ENCODE data around the gene NCEH1. TPM values are rescaled to one million over a fixed set of nuclear protein-coding genes. Genes with fewer than 3 reads are reported as not detected.

Gene NCEH1
- total and polyA plus RNA-seq, 9 of the 15 experiments (the other 6 are each of a cell fraction or from before 2014, with no cell fraction given) = 1.3 to 5.0 (median 2.8) TPM

GRCh38 chr3:172707967-172708366, 2.9 kb downstream of the NCEH1 start:
- Histone ChIP-seq H3K27me3 (ENCODE audit: control insufficient read depth in 2 of 2, insufficient read depth in 2 of 2, low read length in 2 of 2) (no peaks in the 10 kb centered on the region), H3K36me3 (ENCODE audit: control insufficient read depth, insufficient read depth, low read length) (no peaks in the 10 kb centered on the region), H3K9me3 (replicated peaks; ENCODE audit: control insufficient read depth, insufficient read depth, low read depth, low read length) (no peaks in the 10 kb centered on the region), H3K4me3 (no peak overlapping the region), H3K79me2 (ENCODE audit: control insufficient read depth, insufficient read depth, low read length) (peaks cover 6% of the 10 kb centered on the region; the same call in 2 of the 3 replicates), H3K27ac (ENCODE audit: extremely low read depth, low read depth, low read length) (no peak overlapping the region), H3K9me1 (ENCODE audit: control insufficient read depth, insufficient read depth, low read length) (no peaks in the 10 kb centered on the region), H2AFZ (ENCODE audit: low read depth, low read length) (no peak overlapping the region), H3K9ac (ENCODE audit: insufficient read depth in 1 of 2, low read depth in 2 of 2, low read length in 2 of 2) (no peak overlapping the region), H4K20me1 (replicated peaks; ENCODE audit: control insufficient read depth, insufficient read depth, low read length) (no peaks in the 10 kb centered on the region), H3K4me1 (replicated peaks in 1 of 2; ENCODE audit: control insufficient read depth in 2 of 2, insufficient read depth in 2 of 2, low read length in 2 of 2) (peaks cover 4 to 10% of the 10 kb centered on the region in 2 experiments; a peak in 4 of 5 replicates), H3K4me2 (ENCODE audit: insufficient read depth, low read length) (no peak overlapping the region)
- in situ Hi-C loops (cut with MboI) = no loop called here
- no peak for FAIRE-seq
- POLR2A ChIA-PET = no interaction called here
- 93% methylated on average over 1 of the region's 1 CpG for WGBS (ENCODE audit: insufficient coverage, low coverage, missing lambda C conversion rate)
- ATAC-seq = no peak
- CTCF ChIA-PET (ENCODE audit: low intra/inter-chr PET ratio) = no interaction called here
- no peak for DNase-seq (ENCODE audit: extremely low read depth in 1 of 4, low spot score in 3 of 4)
- no TSS peak for BruUV-seq (replicated peaks)
- intact Hi-C loops (cut with micrococcal nuclease) = no loop called here
- TF ChIP-seq MAFK (IDR thresholded peaks at IDR 0.05; ENCODE audit: low read length) (no peak), NEUROD1 (IDR thresholded peaks at IDR 0.05; ENCODE audit: borderline replicate concordance, low read depth, low read length, partially characterized antibody) (no peak), PURB (CRISPR knock-in tag; IDR thresholded peaks at IDR 0.05; ENCODE audit: low read depth) (no peak), NFIC (IDR thresholded peaks at IDR 0.05) (no peak), ZNF449 (CRISPR knock-in tag; IDR thresholded peaks at IDR 0.05) (no peak), CEBPG (CRISPR knock-in tag; IDR thresholded peaks at IDR 0.05) (no peak), CEBPG (tag; conservative IDR thresholded peaks at IDR 0.05 in 1 of 2, IDR thresholded peaks at IDR 0.05 in 1 of 2) (no peak), MCM3 (IDR thresholded peaks at IDR 0.05) (no peak), ZNF764 (CRISPR knock-in tag; IDR thresholded peaks at IDR 0.05; ENCODE audit: low read depth) (no peak), PRDM10 (IDR thresholded peaks at IDR 0.05; ENCODE audit: partially characterized antibody) (no peak), ERF (CRISPR knock-in tag; IDR thresholded peaks at IDR 0.05) (no peak), SMAD1 (IDR thresholded peaks at IDR 0.05; ENCODE audit: low read depth, low read length, partially characterized antibody) (no peak), ZNF232 (CRISPR knock-in tag; IDR thresholded peaks at IDR 0.05) (no peak), HMGN3 (IDR thresholded peaks at IDR 0.05; ENCODE audit: borderline replicate concordance, extremely low read depth, insufficient read length, low read depth, low read length) (no peak)
- TF ChIP-seq, protein P1, sequence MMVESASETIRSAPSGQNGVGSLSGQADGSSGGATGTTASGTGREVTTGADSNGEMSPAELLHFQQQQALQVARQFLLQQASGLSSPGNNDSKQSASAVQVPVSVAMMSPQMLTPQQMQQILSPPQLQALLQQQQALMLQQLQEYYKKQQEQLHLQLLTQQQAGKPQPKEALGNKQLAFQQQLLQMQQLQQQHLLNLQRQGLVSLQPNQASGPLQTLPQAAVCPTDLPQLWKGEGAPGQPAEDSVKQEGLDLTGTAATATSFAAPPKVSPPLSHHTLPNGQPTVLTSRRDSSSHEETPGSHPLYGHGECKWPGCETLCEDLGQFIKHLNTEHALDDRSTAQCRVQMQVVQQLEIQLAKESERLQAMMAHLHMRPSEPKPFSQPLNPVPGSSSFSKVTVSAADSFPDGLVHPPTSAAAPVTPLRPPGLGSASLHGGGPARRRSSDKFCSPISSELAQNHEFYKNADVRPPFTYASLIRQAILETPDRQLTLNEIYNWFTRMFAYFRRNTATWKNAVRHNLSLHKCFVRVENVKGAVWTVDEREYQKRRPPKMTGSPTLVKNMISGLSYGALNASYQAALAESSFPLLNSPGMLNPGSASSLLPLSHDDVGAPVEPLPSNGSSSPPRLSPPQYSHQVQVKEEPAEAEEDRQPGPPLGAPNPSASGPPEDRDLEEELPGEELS (CRISPR knock-in tag; IDR thresholded peaks at IDR 0.05; ENCODE audit: borderline replicate concordance) = no peak
- TF ChIP-seq, protein P2, sequence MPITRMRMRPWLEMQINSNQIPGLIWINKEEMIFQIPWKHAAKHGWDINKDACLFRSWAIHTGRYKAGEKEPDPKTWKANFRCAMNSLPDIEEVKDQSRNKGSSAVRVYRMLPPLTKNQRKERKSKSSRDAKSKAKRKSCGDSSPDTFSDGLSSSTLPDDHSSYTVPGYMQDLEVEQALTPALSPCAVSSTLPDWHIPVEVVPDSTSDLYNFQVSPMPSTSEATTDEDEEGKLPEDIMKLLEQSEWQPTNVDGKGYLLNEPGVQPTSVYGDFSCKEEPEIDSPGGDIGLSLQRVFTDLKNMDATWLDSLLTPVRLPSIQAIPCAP (CRISPR knock-in tag; IDR thresholded peaks at IDR 0.05; ENCODE audit: borderline replicate concordance) = no peak
